ENCODE data around the gene PPP1R14C.

The PPP1R14C gene

GRCh38 chr6:150272976-150273315 is 130.1 kb downstream of the PPP1R14C start:
- ATAC-seq: no peak
- TF ChIP-seq ZNF70 (CRISPR knock-in tag; IDR thresholded peaks at IDR 0.05): no peak
- TF ChIP-seq GLIS3 (CRISPR knock-in tag; IDR thresholded peaks at IDR 0.05): no peak
- TF ChIP-seq RARB (CRISPR knock-in tag; IDR thresholded peaks at IDR 0.05): no peak
- no peak for TF ChIP-seq ZNF565 (CRISPR knock-in tag; conservative IDR thresholded peaks at IDR 0.05; ENCODE audit: low read depth)
- no peak for TF ChIP-seq CSDC2 (CRISPR knock-in tag; IDR thresholded peaks at IDR 0.05)
- no peak for TF ChIP-seq ISL1 (CRISPR knock-in tag; IDR thresholded peaks at IDR 0.05)
- no peak for TF ChIP-seq ZFP3 (CRISPR knock-in tag; IDR thresholded peaks at IDR 0.05)

- TF ChIP-seq TCF4 (CRISPR knock-in tag; IDR thresholded peaks at IDR 0.05; ENCODE audit: borderline replicate concordance): no peak
- no peak for TF ChIP-seq RARB (CRISPR knock-in tag; IDR thresholded peaks at IDR 0.05)
- no peak for TF ChIP-seq POU6F1 (CRISPR knock-in tag; IDR thresholded peaks at IDR 0.05; ENCODE audit: borderline replicate concordance, low read depth)
- TF ChIP-seq CSDC2 (CRISPR knock-in tag; IDR thresholded peaks at IDR 0.05): no peak
- TF ChIP-seq ZFP30 (CRISPR knock-in tag; IDR thresholded peaks at IDR 0.05): no peak
- no peak for TF ChIP-seq ARNTL (CRISPR knock-in tag; IDR thresholded peaks at IDR 0.05; ENCODE audit: borderline replicate concordance, low read depth)
- ATAC-seq: no peak
These were observed 130.8 kb downstream of the PPP1R14C start for GRCh38 chr6:150273457-150274309.

- TF ChIP-seq GLIS3 (CRISPR knock-in tag; IDR thresholded peaks at IDR 0.05): no peak
- no peak for TF ChIP-seq CSDC2 (CRISPR knock-in tag; IDR thresholded peaks at IDR 0.05)
- TF ChIP-seq POU6F1 (CRISPR knock-in tag; IDR thresholded peaks at IDR 0.05; ENCODE audit: borderline replicate concordance, low read depth): no peak
- TF ChIP-seq ESRRG (CRISPR knock-in tag; IDR thresholded peaks at IDR 0.05): no peak
- no peak for TF ChIP-seq TSHZ2 (CRISPR knock-in tag; IDR thresholded peaks at IDR 0.05)
- no peak for TF ChIP-seq TCF4 (CRISPR knock-in tag; IDR thresholded peaks at IDR 0.05; ENCODE audit: borderline replicate concordance)
- TF ChIP-seq OSR1 (CRISPR knock-in tag; IDR thresholded peaks at IDR 0.05): no peak
- TF ChIP-seq CSRNP3 (CRISPR knock-in tag; IDR thresholded peaks at IDR 0.05): no peak
- TF ChIP-seq ZC3H10 (CRISPR knock-in tag; IDR thresholded peaks at IDR 0.05): no peak
- no peak for TF ChIP-seq PPARA (CRISPR knock-in tag; IDR thresholded peaks at IDR 0.05; ENCODE audit: borderline replicate concordance)
- no peak for TF ChIP-seq SNAI2 (CRISPR knock-in tag; IDR thresholded peaks at IDR 0.05)
- no peak for ATAC-seq
These were observed 132.6 kb downstream of the PPP1R14C start for GRCh38 chr6:150275489-150275888.

- ATAC-seq: no peak
- TF ChIP-seq CREB5 (CRISPR knock-in tag; IDR thresholded peaks at IDR 0.05; ENCODE audit: low read depth) (no peak), ZFP3 (CRISPR knock-in tag; IDR thresholded peaks at IDR 0.05) (no peak), POU6F1 (CRISPR knock-in tag; IDR thresholded peaks at IDR 0.05; ENCODE audit: borderline replicate concordance, low read depth) (no peak), TCF4 (CRISPR knock-in tag; IDR thresholded peaks at IDR 0.05; ENCODE audit: borderline replicate concordance) (no peak), ZNF70 (CRISPR knock-in tag; IDR thresholded peaks at IDR 0.05) (no peak), ZFP30 (CRISPR knock-in tag; IDR thresholded peaks at IDR 0.05) (no peak), ARNTL (CRISPR knock-in tag; IDR thresholded peaks at IDR 0.05; ENCODE audit: borderline replicate concordance, low read depth) (no peak), CSRNP3 (CRISPR knock-in tag; IDR thresholded peaks at IDR 0.05) (no peak), ZC3H10 (CRISPR knock-in tag; IDR thresholded peaks at IDR 0.05) (no peak), GLIS3 (CRISPR knock-in tag; IDR thresholded peaks at IDR 0.05) (no peak), ESRRG (CRISPR knock-in tag; IDR thresholded peaks at IDR 0.05) (no peak), BACH2 (CRISPR knock-in tag; IDR thresholded peaks at IDR 0.05; ENCODE audit: borderline replicate concordance) (no peak), ZNF8 (CRISPR knock-in tag; IDR thresholded peaks at IDR 0.05) (no peak)
These were observed 133.5 kb downstream of the PPP1R14C start for GRCh38 chr6:150276168-150276936.
